OCI-LY7 (cell line): Measurements from ENCODE around the gene MTUS2. TPM values are rescaled to one million over a fixed set of nuclear protein-coding genes. Genes with fewer than 3 reads are reported as not detected.

ENCODE experiments used
- BruUV-seq: library from RNA; stranded (reverse); fragments of 400-500 nt; replicated peaks from 2 replicates; lab custom pipeline; 2021; lab: Mats Ljungman, UMichigan
- CTCF ChIA-PET: fragments of 300-600 bp; sonication (Branson Sonifier 250); formaldehyde crosslinking; loops from one replicate; lab custom pipeline; 2022; ENCODE audit warnings: antibody characterized with exemption; ENCODE audit not compliant: unreplicated experiment; lab: Charles Lee
- POLR2A ChIA-PET: fragments of 300-600 bp; sonication (Branson Sonifier 250); formaldehyde crosslinking; loops from one replicate; lab custom pipeline; 2022; ENCODE audit warnings: antibody characterized with exemption; lab: Charles Lee
- DNase-seq: peaks from one replicate; pipeline ENCODE4 v3.0.0-alpha.2; 2015; ENCODE audit warnings: low spot score
- H2AFZ ChIP-seq: fragments of 200-600 bp; sonication (generic), shearing (Covaris generic); 2 replicates; pipeline ENCODE4 v1.6.1; 2014; ENCODE audit warnings: mild to moderate bottlenecking, antibody characterized with exemption, low read length, moderate library complexity
- H3K27ac ChIP-seq: fragments of 200-600 bp; sonication (generic); 2 replicates; pipeline ENCODE4 v1.5.1; 2014; ENCODE audit warnings: mixed run types, low read depth, mild to moderate bottlenecking, moderate library complexity, low read length, inconsistent platforms; ENCODE audit not compliant: poor library complexity, severe bottlenecking
- H3K36me3 ChIP-seq: fragments of 200-600 bp; sonication (generic); 2 replicates; pipeline ENCODE4 v1.6.1; 2014; ENCODE audit warnings: mild to moderate bottlenecking, antibody characterized with exemption, low read length, moderate library complexity, mixed read lengths; ENCODE audit not compliant: insufficient read depth
- H3K4me1 ChIP-seq: fragments of 200-600 bp; sonication (generic); 2 replicates; pipeline ENCODE4 v1.5.1; 2014; ENCODE audit warnings: mild to moderate bottlenecking, low read length; ENCODE audit not compliant: insufficient read depth, poor library complexity, severe bottlenecking
- H3K4me2 ChIP-seq: fragments of 200-600 bp; sonication (generic); 2 replicates; pipeline ENCODE4 v1.6.1; 2014; ENCODE audit warnings: mild to moderate bottlenecking, low read length
- H3K4me3 ChIP-seq: fragments of 200-600 bp; sonication (generic); 2 replicates; pipeline ENCODE4 v1.5.1; 2014; ENCODE audit warnings: mild to moderate bottlenecking, low read depth, low read length; ENCODE audit not compliant: poor library complexity, severe bottlenecking
- H3K79me2 ChIP-seq: fragments of 200-600 bp; sonication (generic); 2 replicates; pipeline ENCODE4 v1.6.1; 2016; ENCODE audit warnings: low read depth, mild to moderate bottlenecking, low read length, moderate library complexity, mixed read lengths; ENCODE audit not compliant: insufficient read depth
- H3K9me2 ChIP-seq: fragments of 200-600 bp; sonication (generic); 2 replicates; pipeline ENCODE4 v1.6.1; 2016; ENCODE audit warnings: mild to moderate bottlenecking, low read length, mixed read lengths; ENCODE audit not compliant: insufficient read depth
- H3K9me3 ChIP-seq: fragments of 200-600 bp; sonication (generic); 2 replicates; pipeline ENCODE4 v1.6.1; 2014; ENCODE audit warnings: mild to moderate bottlenecking, mixed run types, low read length, mixed read lengths
- H4K20me1 ChIP-seq: fragments of 200-600 bp; sonication (generic); 2 replicates; pipeline ENCODE4 v1.6.1; 2014; ENCODE audit warnings: mild to moderate bottlenecking, antibody characterized with exemption, low read length, moderate library complexity, mixed read lengths; ENCODE audit not compliant: insufficient read depth
- EZH2phosphoT487 ChIP-seq: fragments of 200-600 bp; sonication (generic); IDR thresholded peaks from 2 replicates; pipeline ENCODE4 v1.6.1; 2018; ENCODE audit warnings: low read depth, borderline replicate concordance, mild to moderate bottlenecking, mixed run types, antibody characterized with exemption, low read length, moderate library complexity, mixed read lengths
- intact Hi-C: fragments of 100-400 bp; cut with micrococcal nuclease; formaldehyde crosslinking; loops from one replicate; pipeline ENCODE4 v1.10.0; 2022; ENCODE audit not compliant: unreplicated experiment
- total RNA-seq, 2 experiments: library from RNA; depleted of rRNA in 1 of 2; stranded (reverse); fragments of >200 nt in 1 of 2; shearing (Covaris generic) in 1 of 2; gene quantifications; 2 replicates each; pipeline ENCODE4 v1.2.3, GENCODE V29; 2014 to 2022
- TF ChIP-seq, protein P1 (sequence below): fragments of 200-600 bp; sonication (generic); conservative IDR thresholded peaks from 2 replicates; pipeline ENCODE4 v1.5.1; 2014; ENCODE audit warnings: mild to moderate bottlenecking, antibody characterized with exemption, low read length, moderate library complexity, mixed read lengths

MTUS2 gene
- total RNA-seq, 2 experiments from 2014 or later, result 0.16 to 9.8 TPM

DNA sequence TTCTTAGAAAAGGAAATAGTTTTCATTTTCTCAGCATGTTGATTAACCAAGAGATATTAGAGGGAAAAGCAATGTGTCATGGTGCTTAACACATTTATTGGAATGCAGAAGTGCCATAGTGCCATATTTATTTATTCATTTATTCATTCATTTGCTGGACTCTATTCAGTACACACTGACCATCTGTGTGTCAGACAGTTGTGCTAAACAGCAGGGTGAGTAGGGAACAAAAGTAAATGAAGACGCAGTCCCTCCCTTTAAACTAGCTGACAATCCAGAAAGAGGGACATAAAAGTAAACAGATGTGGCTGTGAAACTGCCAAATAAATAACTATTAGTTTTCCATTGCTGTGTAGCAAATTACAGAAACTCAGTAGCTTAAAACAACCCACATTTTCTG, 323.7 kb downstream of the MTUS2 start:
- CTCF ChIA-PET, result no interaction called here
- no TSS peak for BruUV-seq

DNA sequence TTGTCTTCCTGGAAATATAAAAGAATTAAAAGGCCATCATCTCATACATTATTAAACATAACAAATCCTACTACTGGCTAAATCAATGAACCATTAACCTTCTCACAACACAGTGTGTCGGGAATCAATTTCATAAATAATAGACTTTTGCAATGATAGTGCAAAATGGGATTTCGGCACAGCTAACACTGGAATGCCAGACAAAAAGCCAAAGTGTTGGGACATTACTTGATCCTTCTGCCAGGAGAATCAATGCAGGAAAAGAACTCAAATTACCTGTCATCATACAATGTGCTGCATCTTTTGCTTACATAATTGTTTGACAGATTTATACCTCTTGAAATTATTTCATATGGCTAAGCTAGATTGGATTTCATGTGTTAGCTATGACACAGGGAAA, 334.3 kb downstream of the MTUS2 start:
- no peaks in the 10 kb centered on the region for H3K9me2 ChIP-seq
- TF ChIP-seq EZH2phosphoT487, result no peak
- TF ChIP-seq, protein P1, sequence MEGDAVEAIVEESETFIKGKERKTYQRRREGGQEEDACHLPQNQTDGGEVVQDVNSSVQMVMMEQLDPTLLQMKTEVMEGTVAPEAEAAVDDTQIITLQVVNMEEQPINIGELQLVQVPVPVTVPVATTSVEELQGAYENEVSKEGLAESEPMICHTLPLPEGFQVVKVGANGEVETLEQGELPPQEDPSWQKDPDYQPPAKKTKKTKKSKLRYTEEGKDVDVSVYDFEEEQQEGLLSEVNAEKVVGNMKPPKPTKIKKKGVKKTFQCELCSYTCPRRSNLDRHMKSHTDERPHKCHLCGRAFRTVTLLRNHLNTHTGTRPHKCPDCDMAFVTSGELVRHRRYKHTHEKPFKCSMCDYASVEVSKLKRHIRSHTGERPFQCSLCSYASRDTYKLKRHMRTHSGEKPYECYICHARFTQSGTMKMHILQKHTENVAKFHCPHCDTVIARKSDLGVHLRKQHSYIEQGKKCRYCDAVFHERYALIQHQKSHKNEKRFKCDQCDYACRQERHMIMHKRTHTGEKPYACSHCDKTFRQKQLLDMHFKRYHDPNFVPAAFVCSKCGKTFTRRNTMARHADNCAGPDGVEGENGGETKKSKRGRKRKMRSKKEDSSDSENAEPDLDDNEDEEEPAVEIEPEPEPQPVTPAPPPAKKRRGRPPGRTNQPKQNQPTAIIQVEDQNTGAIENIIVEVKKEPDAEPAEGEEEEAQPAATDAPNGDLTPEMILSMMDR, result no peak
- H3K9me3 ChIP-seq, result no peaks in the 10 kb centered on the region
- H3K36me3 ChIP-seq, result no peaks in the 10 kb centered on the region
- no peaks in the 10 kb centered on the region for H3K4me1 ChIP-seq
- POLR2A ChIA-PET, result no interaction called here
- DNase-seq, result no peak
- no peaks in the 10 kb centered on the region for H3K79me2 ChIP-seq
- no peak overlapping the region for H3K4me3 ChIP-seq
- no peak overlapping the region for H3K4me2 ChIP-seq
- CTCF ChIA-PET, result no interaction called here
- no peak overlapping the region for H3K27ac ChIP-seq
- H2AFZ ChIP-seq, result no peak overlapping the region
- no peaks in the 10 kb centered on the region for H4K20me1 ChIP-seq
- intact Hi-C loops, result no loop called here
- BruUV-seq, result no TSS peak

More for the DNA sequence above, 323.7 kb downstream of the MTUS2 start:
- DNase-seq, result no peak
- POLR2A ChIA-PET, result interaction anchor here (0.6 to 0.7 kb wide), 2 partner anchors 24 to 70 kb away, joined by 3 read pairs; no protein-coding TSS in a partner anchor
- H2AFZ ChIP-seq, result no peak overlapping the region
- H3K4me1 ChIP-seq, result no peaks in the 10 kb centered on the region
- no peaks in the 10 kb centered on the region for H3K79me2 ChIP-seq
- no peaks in the 10 kb centered on the region for H3K9me3 ChIP-seq
- H3K4me3 ChIP-seq, result no peak overlapping the region
- H3K36me3 ChIP-seq, result no peaks in the 10 kb centered on the region
- H3K9me2 ChIP-seq, result no peaks in the 10 kb centered on the region
- no peak overlapping the region for H3K27ac ChIP-seq
- no peak overlapping the region for H3K4me2 ChIP-seq
- TF ChIP-seq, protein P1, result no peak
- H4K20me1 ChIP-seq, result no peaks in the 10 kb centered on the region
- intact Hi-C loops, result no loop called here

DNA sequence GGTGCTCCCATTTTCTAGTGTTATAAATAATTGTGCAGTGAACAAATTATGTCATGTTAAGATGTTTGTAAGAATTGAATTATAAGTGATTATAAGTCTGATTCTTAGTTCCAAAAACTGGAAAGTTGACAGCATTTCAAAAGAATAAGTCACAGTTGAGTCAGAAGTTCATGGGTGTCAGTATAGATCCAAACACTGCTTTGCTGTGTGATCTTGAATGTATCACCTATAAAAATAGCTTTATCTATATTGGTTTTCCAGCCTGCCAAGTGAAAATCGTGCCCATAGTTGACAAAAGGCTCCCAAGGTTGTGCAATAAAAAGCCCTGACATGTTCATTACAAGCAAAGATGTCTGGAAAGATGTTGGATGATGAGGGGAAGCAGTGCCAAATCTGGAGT, 336.0 kb downstream of the MTUS2 start:
- H4K20me1 ChIP-seq, result no peaks in the 10 kb centered on the region
- ChIA-PET CTCF (no interaction called here), POLR2A (no interaction called here)
- no peak for TF ChIP-seq EZH2phosphoT487
- TF ChIP-seq, protein P1, result no peak
- H3K36me3 ChIP-seq, result no peaks in the 10 kb centered on the region
- intact Hi-C loops, result no loop called here
- no TSS peak for BruUV-seq
- H3K27ac ChIP-seq, result no peak overlapping the region
- no peak overlapping the region for H3K4me3 ChIP-seq
- DNase-seq, result no peak
- H3K4me2 ChIP-seq, result no peak overlapping the region
- H3K79me2 ChIP-seq, result no peaks in the 10 kb centered on the region
- no peak overlapping the region for H2AFZ ChIP-seq
- H3K4me1 ChIP-seq, result no peaks in the 10 kb centered on the region
- H3K9me2 ChIP-seq, result no peaks in the 10 kb centered on the region
- H3K9me3 ChIP-seq, result no peaks in the 10 kb centered on the region
